Esophagus squamous epithelium (tissue), 5 donors: Measurements from ENCODE around the gene CASK. TPM values are rescaled to one million over a fixed set of nuclear protein-coding genes. Genes with fewer than 3 reads are reported as not detected.

Experiments used
- DNase-seq: peaks from one replicate; lab custom pipeline; 2025; lab: John Stamatoyannopoulos, UW
- H3K27ac ChIP-seq, 4 donors: fragments of 200-600 bp; sonication (generic); one replicate each; pipeline ENCODE4 v1.5.1; 2016 to 2019; ENCODE audit warnings: mild to moderate bottlenecking in 1 of 4
- H3K27me3 ChIP-seq, 4 donors: fragments of 200-600 bp; sonication (generic); 1 replicate in 3 of 4; 2 replicates in 1 of 4; pipeline versions ENCODE4 v1.5.1 to v1.6.0; 2017 to 2021; ENCODE audit warnings: antibody characterized with exemption in 1 of 4
- H3K36me3 ChIP-seq, 3 donors: fragments of 200-600 bp; sonication (generic); one replicate each; pipeline ENCODE4 v1.5.1; 2016 to 2019
- H3K4me1 ChIP-seq, 3 donors: fragments of 200-600 bp; sonication (generic); one replicate each; pipeline ENCODE4 v1.5.1; 2017 to 2019
- H3K4me3 ChIP-seq, 4 donors: fragments of 200-600 bp; sonication (generic); 1 replicate in 3 of 4; 2 replicates in 1 of 4; pipeline ENCODE4 v1.5.1; 2016 to 2019; ENCODE audit warnings: mild to moderate bottlenecking in 2 of 4, moderate library complexity in 1 of 4
- H3K9me3 ChIP-seq, 3 donors: fragments of 200-600 bp; sonication (generic); one replicate each; pipeline ENCODE4 v1.5.1; 2016 to 2019
- POLR2A ChIP-seq, 4 donors: fragments of 450-650 bp; IDR thresholded peaks; one replicate each; pipeline ENCODE4 v1.6.1; 2017; ENCODE audit warnings: antibody characterized with exemption in 4 of 4, mild to moderate bottlenecking in 4 of 4, moderate library complexity in 3 of 4
- WGBS, 2 donors: methylation state at CpG; one replicate each; pipeline ENCODE4 v1.1.5; 2018; 5-methylcytosine and 5-hydroxymethylcytosine counted together
- intact Hi-C: fragments of 100-400 bp; cut with DNase I; formaldehyde crosslinking; loops from one replicate; pipeline ENCODE4 v1.15.0; 2022
- total RNA-seq, 4 donors: library from RNA; depleted of rRNA; stranded (reverse); fragments of >200 nt; gene quantifications; one replicate each; pipeline ENCODE4 v1.1.0, GENCODE V29; 2016
- TF ChIP-seq, protein P1 (sequence below), 6 experiments: fragments of 450-650 bp in 4 of 6; fragments of 200-600 bp in 2 of 6; sonication (generic) in 2 of 6; IDR thresholded peaks; one replicate each; pipeline ENCODE4 v1.5.1; 2016 to 2019; ENCODE audit warnings: antibody characterized with exemption in 6 of 6, mild to moderate bottlenecking in 4 of 6, moderate library complexity in 4 of 6
- donor health status: DM: yes; HTN: yes; CAD: no.

The CASK gene
- total RNA-seq, 4 donors from 2014 or later = 32.3 to 57.4 (median 36.0) TPM

DNA sequence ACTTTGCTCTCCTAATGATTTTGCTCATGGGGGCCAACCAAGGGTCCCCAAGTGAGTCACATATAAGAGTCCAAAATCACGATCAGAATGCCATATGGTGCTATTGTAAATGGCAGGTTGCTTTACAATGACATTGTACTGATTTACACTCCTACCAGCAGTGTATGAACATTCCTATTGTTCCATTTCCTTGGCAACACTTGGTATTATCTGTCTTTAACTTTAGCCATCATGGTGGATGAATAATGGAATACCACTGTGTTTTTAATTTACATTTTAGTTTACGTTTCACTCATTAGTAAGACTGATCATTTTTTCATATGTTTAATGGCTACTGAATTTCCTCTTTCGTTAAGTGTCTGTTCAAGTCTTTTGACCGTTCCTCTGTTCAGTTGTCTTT lies 379.7 kb downstream of the CASK start:
- 83 to 98% methylated on average over 4 of the region's 4 CpGs for WGBS, 2 donors
- no peak for DNase-seq
- peaks cover 0 to 13% (median 0%) of the 10 kb centered on the region in 3 donors for H3K36me3 ChIP-seq
- TF ChIP-seq POLR2A (IDR thresholded peaks at IDR 0.05) = no peak
- TF ChIP-seq, protein P1, sequence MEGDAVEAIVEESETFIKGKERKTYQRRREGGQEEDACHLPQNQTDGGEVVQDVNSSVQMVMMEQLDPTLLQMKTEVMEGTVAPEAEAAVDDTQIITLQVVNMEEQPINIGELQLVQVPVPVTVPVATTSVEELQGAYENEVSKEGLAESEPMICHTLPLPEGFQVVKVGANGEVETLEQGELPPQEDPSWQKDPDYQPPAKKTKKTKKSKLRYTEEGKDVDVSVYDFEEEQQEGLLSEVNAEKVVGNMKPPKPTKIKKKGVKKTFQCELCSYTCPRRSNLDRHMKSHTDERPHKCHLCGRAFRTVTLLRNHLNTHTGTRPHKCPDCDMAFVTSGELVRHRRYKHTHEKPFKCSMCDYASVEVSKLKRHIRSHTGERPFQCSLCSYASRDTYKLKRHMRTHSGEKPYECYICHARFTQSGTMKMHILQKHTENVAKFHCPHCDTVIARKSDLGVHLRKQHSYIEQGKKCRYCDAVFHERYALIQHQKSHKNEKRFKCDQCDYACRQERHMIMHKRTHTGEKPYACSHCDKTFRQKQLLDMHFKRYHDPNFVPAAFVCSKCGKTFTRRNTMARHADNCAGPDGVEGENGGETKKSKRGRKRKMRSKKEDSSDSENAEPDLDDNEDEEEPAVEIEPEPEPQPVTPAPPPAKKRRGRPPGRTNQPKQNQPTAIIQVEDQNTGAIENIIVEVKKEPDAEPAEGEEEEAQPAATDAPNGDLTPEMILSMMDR (IDR thresholded peaks at IDR 0.05) = no peak
- H3K4me3 ChIP-seq = no peak overlapping the region
- no peaks in the 10 kb centered on the region for H3K27me3 ChIP-seq
- no peaks in the 10 kb centered on the region for H3K9me3 ChIP-seq
- no peaks in the 10 kb centered on the region for H3K4me1 ChIP-seq
- intact Hi-C loops = no loop called here
- H3K27ac ChIP-seq = no peak overlapping the region

DNA sequence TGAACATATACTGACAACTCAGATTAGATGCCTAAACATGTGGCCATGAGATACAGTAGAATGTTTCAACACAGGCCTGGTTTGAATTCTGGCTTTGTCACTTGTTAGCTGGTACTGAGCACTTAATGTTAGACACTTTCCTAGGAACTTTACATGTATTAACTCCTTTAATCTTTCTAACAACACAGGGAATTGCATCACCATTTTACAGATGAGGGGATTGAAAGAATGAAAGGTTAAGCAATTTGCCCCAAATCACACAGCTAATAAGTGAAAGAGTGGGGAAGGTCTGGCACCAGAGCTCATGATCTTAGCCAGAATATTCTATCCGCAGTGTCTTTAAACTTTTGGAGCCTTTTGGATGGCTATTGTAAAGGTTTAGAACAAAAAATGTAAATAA lies 380.3 kb downstream of the CASK start:
- Histone ChIP-seq H3K27me3 (no peaks in the 10 kb centered on the region), H3K36me3 (peaks cover 0 to 13% (median 0%) of the 10 kb centered on the region in 3 donors), H3K4me1 (no peaks in the 10 kb centered on the region), H3K4me3 (no peak overlapping the region), H3K27ac (no peak overlapping the region), H3K9me3 (no peaks in the 10 kb centered on the region)
- DNase-seq = no peak
- intact Hi-C loops = no loop called here
- no peak for TF ChIP-seq POLR2A (IDR thresholded peaks at IDR 0.05)
- TF ChIP-seq, protein P1 (IDR thresholded peaks at IDR 0.05) = no peak
- WGBS, 2 donors = 81 to 90% methylated on average over 1 of the region's 1 CpG

DNA sequence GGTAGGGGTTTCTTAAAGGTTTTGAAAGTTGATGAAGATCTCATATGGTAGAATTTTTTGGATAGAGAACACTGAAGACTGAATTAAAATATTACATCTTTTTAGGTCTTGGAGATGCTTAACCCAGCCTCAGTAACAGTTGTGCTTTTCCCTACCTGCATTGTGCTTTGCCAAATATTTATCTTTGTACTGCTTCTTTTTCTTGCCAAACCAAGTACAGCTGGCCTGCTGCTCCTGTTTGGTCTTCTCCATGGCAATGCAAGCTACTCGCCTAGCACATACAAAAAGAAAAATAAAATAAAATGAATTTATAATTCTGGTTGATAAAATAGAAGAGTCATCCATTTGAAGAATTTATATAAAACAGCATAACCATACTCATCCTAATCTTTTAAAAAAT lies 380.8 kb downstream of the CASK start:
- Histone ChIP-seq H3K4me1 (no peaks in the 10 kb centered on the region), H3K36me3 (peaks cover 0 to 13% (median 0%) of the 10 kb centered on the region in 3 donors), H3K27ac (no peak overlapping the region), H3K4me3 (no peak overlapping the region), H3K27me3 (no peaks in the 10 kb centered on the region), H3K9me3 (no peaks in the 10 kb centered on the region)
- TF ChIP-seq, protein P1 (IDR thresholded peaks at IDR 0.05) = no peak
- no peak for TF ChIP-seq POLR2A (IDR thresholded peaks at IDR 0.05)
- DNase-seq = no peak
- 90 to 100% methylated on average over 1 of the region's 1 CpG for WGBS, 2 donors
- intact Hi-C loops = no loop called here

DNA sequence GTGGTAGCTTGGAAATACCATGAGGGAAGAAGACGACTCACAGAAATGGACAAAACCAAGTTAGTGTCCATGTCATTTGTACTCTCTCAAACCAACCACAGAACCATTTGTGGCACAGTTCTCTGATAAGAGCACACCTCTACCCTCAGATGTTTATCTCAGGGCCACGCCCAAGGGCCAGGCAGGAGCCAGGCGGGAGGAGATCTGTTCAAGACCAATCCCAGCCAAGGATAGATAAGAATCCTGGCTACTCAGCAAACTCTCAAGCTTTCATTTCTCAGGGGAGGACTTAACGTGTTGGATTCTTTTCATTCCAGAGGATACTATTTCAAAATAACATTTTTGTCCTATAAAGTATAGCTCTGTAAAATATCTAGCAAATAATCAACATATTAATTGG lies 381.2 kb downstream of the CASK start:
- WGBS, 2 donors = 76 to 93% methylated on average over 4 of the region's 4 CpGs
- no peak overlapping the region for H3K4me3 ChIP-seq
- no peaks in the 10 kb centered on the region for H3K4me1 ChIP-seq
- H3K36me3 ChIP-seq = peaks cover 0 to 13% (median 0%) of the 10 kb centered on the region in 3 donors
- TF ChIP-seq POLR2A (IDR thresholded peaks at IDR 0.05) = no peak
- TF ChIP-seq, protein P1 (IDR thresholded peaks at IDR 0.05) = no peak
- no peaks in the 10 kb centered on the region for H3K27me3 ChIP-seq
- H3K27ac ChIP-seq = no peak overlapping the region
- H3K9me3 ChIP-seq = no peaks in the 10 kb centered on the region
- intact Hi-C loops = no loop called here
- no peak for DNase-seq

DNA sequence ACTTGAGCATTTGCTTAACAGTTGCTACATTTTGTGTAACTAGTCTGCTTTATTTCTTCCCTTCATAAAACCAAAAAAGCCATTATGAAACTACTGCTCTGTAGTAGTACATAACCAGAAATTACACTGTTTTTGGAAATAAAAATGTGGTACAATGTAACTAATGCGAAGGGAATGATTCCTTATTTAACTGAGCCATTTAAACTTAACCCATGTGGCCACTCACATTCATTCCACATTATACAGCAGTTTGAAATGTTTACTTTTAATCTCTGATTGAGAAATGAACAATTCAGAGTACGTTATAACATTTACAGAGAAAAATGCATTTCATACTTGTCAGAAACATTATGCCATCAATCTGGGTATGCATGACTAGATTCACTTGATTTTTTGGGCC lies 382.0 kb downstream of the CASK start:
- H3K4me1 ChIP-seq = no peaks in the 10 kb centered on the region
- H3K27ac ChIP-seq = no peak overlapping the region
- no peaks in the 10 kb centered on the region for H3K27me3 ChIP-seq
- no peak for DNase-seq
- no peaks in the 10 kb centered on the region for H3K9me3 ChIP-seq
- TF ChIP-seq, protein P1 (IDR thresholded peaks at IDR 0.05) = no peak
- no peak for TF ChIP-seq POLR2A (IDR thresholded peaks at IDR 0.05)
- H3K36me3 ChIP-seq = peaks cover 0 to 13% (median 0%) of the 10 kb centered on the region in 3 donors
- intact Hi-C loops = no loop called here
- H3K4me3 ChIP-seq = no peak overlapping the region
- WGBS, 2 donors = 68 to 95% methylated on average over 2 of the region's 2 CpGs
